ENCODE results near the gene PLD3.

- TF ChIP-seq CTCF (IDR thresholded peaks at IDR 0.05; ENCODE audit: low read length), result no peak
- no peak for TF ChIP-seq EZH2 (IDR thresholded peaks at IDR 0.05; ENCODE audit: borderline replicate concordance, low read length)
These were observed 45.7 kb downstream of the PLD3 start for GRCh38 chr19:40393894-40394815.
